CD4-positive, alpha-beta T cell treated with Interferon alpha-2 for 1 hour (primary cell): ENCODE data around the gene KRR1.
A peak's percentile ranks its signal among the peaks of the same experiment; 100 is the strongest.
"Not testable (repeated sequence)": the region's sequence is repeated elsewhere in the genome, so short reads cannot be mapped to it uniquely, and the experiment has no call there.

Source experiments
- DNase-seq, 2 donors: peaks; one replicate each; pipeline ENCODE4 v3.0.0-alpha.2; 2020 to 2022

The KRR1 gene

GRCh38 chr12:75522124-75522523 is 10.7 kb upstream of the KRR1 start:
- DNase-seq: not testable (repeated sequence)

DNA sequence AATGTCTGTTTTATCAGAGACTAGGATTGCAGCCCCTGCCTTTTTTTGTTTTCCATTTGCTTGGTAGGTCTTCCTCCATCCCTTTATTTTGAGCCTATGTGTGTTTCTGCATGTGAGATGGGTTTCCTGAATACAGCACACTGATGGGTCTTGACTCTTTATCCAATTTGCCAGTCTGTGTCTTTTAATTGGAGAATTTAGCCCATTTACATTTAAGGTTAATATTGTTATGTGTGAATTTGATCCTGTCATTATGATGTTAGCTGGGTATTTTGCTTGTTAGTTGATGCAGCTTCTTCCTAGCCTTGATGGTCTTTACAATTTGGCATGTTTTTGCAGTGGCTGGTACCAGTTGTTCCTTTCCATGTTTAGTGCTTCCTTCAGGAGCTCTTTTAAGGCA is 9.8 kb upstream of the KRR1 start:
- not testable (repeated sequence) for DNase-seq

DNA sequence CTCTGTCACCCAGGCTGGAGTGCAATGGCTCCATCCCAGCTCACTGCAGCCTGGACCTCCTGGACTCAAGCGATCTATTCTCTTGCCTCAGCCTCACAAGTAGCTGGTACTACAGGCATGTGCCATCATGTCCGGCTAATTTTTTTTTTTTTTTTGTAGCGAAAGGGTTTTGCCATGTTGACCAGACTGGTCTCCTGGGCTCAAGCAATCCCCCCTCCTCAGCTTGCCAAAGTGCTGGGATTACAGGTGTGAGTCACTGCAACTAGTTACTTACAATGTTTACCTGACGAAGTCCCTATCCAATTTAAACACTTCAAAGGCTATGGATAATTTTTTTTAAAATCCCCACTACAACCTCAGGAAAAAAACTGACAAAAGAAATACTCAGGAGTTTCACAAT is 1.8 kb downstream of the KRR1 start:
- no peak for DNase-seq

- no peak for DNase-seq
Observed at GRCh38 chr12:75508159-75508558, 3.2 kb downstream of the KRR1 start.

- no peak for DNase-seq
Observed at GRCh38 chr12:75507086-75507485, 4.3 kb downstream of the KRR1 start.

- peak in 1 of 2 donors; percentile 58 for DNase-seq
Observed at GRCh38 chr12:75505706-75506312, 5.6 kb downstream of the KRR1 start.

- no peak for DNase-seq
Observed at GRCh38 chr12:75503866-75504265, 7.5 kb downstream of the KRR1 start.

- no peak for DNase-seq
Observed at GRCh38 chr12:75503459-75503858, 8.0 kb downstream of the KRR1 start.

GRCh38 chr12:75491169-75491568 is 20.2 kb downstream of the KRR1 start:
- no peak for DNase-seq

- DNase-seq: no peak
Observed at GRCh38 chr12:75489613-75490210, 21.7 kb downstream of the KRR1 start.

DNA sequence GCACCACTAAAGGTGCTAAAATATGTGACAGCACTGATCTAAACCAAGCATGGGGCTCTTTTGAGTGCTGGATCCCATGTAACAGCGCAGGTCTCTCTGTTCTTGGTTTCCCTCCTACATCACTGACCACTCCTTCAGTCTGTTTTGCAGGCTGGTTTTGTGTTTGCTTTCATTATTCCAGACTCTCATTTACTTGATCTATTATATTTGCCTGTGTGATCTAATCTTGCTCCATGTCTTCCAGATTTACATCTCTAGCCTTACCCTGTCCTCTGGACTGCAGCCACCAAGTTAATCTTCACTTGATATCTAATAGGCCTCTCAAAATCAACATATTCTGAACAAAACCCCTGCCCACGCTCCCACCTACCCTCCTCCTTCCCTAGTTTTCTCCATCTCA is 22.2 kb downstream of the KRR1 start:
- no peak for DNase-seq

- DNase-seq: peak in 1 of 2 donors; percentile 39
Observed at GRCh38 chr12:75488553-75488952, 22.9 kb downstream of the KRR1 start.

- DNase-seq: no peak
Observed at GRCh38 chr12:75487308-75487707, 24.1 kb downstream of the KRR1 start.

GRCh38 chr12:75484450-75484849 is 27.0 kb downstream of the KRR1 start:
- not testable (repeated sequence) for DNase-seq

DNA sequence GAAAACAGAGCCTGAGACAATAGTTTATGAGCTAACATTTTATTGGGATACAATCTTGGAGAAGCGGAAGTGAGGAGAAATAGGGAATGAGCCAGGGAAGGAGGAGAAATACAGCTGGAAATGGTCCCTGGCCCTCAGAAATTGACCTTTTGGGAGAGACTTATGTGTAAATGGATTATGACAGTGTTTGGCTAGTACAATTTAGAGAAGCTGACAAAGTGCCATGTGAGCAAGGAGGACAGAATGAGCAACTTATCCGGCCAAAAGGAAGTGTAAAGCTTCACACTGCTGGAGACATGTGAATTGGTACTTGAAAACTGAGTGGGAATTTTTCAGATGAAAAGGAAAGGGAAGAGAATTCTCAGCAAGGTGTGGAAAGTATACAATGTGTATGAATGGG is 28.0 kb downstream of the KRR1 start:
- no peak for DNase-seq

DNA sequence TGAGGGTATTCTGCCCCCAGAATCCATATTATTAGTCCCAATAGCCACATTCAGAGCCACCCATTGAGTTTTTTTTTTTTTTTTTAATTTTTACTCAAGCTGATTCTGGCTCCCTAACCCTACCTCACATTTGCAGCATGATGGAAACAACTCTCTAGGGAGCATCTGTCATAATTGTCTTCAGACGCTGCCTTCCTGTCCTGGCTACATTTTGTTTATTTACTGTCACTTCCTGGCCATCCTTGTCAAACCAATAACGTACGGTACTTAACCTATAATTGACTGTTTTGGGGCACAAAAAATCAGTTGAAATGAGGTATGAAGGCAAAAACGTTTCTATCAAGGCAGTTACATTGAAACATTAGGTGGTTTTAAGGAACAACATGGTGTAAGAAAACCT is 28.8 kb downstream of the KRR1 start:
- DNase-seq: peak; percentile 22 to 65

GRCh38 chr12:75481774-75482173 is 29.6 kb downstream of the KRR1 start:
- peak in 1 of 2 donors; percentile 48 for DNase-seq

DNA sequence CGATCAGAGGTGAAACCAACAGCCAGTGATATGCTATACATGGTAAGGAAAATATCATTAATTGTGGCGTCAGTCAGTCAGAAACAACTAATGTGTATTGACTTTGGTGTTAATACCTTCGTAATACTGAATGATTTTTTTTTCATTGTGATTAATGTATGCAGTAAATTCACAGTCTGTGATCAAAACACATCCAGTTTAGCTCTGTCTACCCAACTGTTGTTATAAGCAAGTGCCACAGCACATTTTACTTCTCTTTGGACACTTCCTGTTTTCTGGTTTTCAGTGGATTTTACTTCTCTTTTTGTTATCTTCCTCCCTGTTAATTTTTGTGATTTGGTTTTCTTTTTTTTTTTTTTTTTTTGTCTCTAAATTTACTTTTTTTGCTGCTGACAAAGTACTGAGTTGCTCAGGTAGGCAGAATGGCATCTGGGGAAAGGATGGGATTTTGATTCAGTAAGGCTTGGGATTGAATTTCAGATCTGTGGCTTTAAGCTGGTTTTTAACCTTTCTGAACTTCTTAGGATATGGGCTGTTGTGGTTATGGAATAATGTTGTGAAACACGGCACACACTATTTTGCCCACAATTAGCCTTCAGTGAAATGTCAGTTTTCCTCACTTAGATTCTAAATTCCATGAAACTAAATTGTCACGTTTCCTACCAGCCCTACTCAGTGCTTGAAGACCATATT is 30.2 kb downstream of the KRR1 start:
- no peak for DNase-seq

DNA sequence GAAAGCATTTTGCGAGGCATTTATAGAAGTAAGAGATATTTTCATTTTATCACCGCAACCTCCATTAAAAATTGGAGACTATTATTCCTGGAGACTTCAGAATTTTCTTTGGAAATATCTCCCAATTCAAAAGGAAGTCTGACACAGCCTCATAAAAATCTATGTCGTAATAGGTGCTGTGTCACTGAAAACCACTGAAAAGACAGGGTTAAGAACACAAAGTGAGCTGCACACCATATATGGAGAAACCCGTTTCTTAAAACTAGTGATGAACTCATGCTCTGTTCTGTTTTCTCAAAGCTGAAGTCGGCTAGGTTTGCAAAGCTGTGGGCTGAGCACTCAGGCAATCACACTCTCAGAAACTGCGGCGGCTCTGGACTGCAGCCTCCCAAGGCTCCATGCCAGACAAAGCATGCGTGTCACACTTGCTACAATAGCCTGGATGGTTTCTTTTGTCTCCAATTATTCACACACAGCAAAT is 30.9 kb downstream of the KRR1 start, which contains the start of gene GLIPR1:
GLIPR1 (plus strand) TSS at position 287 of the 481 bp plus-strand sequence; CDS start at position 413, 126 bp downstream.
- peak; percentile 75 to 89 for DNase-seq

GRCh38 chr12:75479963-75480461 is 31.4 kb downstream of the KRR1 start:
- peak in 1 of 2 donors; percentile 56 for DNase-seq

GRCh38 chr12:75478116-75478794 is 33.2 kb downstream of the KRR1 start:
- DNase-seq: peak; percentile 48 to 73

GRCh38 chr12:75477137-75477536 is 34.3 kb downstream of the KRR1 start:
- no peak for DNase-seq

DNA sequence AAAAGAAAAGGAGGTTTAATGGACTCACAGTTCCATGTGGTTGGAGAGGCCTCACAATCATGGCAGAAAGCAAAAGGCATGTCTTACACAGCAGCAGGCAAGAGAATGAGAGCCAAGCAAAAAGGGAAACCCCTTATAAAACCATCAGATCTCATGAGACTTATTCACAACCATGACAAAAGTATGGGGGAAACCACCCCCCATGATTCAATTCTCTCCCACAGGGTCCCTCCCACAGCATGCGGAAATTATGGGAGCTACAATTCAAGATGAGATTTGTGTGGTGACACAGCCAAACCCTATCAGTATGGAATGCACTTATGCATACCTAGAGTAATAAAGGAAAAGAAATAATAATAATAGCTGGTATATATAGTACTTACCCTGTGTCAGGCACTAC is 35.3 kb downstream of the KRR1 start:
- no peak for DNase-seq
